NCI-H748 (cell line): ENCODE data around the gene MAPRE3.

Source experiments
- DNase-seq: peaks from one replicate; lab custom pipeline; 2025; ENCODE audit not compliant: unreplicated experiment; lab: John Stamatoyannopoulos, UW

Gene MAPRE3

DNA sequence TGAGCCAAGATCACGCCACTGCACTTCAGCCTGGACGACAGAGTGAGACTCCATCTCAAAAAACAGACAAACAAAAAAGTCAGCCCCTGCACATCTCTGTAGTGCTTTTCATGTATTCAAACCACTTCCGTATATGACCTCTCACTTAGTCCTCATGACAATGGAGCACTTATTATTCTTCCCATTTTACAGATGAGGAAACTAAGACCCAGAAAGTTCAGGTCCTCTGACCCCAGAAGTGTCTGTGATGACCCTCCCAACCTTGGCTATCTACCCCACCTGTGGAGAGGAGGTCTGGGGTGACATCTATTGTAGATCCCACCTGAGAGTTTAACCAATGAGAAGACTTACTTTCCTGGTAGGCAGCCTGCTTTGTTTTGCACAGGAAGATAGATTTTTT is 21.6 kb upstream of the MAPRE3 start:
- no peak for DNase-seq

DNA sequence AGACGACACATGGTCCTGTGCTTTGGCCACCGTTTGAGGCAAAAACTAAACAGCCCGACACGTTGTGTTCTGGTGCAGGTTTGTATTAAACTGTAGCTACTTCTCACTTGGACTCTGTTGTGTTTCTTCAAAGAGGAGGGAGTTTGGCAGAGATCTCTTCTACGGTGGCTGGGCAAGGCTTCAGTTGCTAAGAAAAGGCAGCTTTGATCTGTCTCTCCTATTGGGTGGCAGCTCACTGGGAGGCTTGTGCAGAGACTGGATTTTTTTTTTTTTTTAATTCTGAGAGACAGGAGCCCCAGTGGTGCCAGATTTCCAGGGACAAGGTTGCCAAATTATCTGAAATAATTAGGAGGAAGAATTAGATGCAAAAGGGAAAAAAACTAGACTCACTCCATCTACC is 20.2 kb upstream of the MAPRE3 start:
- DNase-seq: no peak

DNA sequence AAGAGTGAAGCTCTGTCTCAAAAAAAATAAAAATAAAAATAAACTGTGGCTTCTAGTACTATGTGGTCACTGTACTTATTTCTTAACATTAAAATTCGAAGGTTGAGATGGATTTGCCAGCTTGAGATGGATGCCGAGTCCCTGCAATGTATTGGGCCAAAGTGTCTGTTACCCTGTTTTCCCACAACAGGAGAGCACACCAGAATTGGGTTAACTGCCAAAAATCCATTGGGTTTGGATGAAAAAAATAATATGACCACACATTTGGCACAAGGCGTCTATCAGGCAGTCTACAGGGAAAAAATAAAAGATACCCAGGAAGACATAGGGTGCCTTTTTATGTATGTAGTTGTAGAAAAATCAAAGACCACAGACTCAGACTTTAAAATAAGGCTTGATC is 19.2 kb upstream of the MAPRE3 start:
- no peak for DNase-seq

DNA sequence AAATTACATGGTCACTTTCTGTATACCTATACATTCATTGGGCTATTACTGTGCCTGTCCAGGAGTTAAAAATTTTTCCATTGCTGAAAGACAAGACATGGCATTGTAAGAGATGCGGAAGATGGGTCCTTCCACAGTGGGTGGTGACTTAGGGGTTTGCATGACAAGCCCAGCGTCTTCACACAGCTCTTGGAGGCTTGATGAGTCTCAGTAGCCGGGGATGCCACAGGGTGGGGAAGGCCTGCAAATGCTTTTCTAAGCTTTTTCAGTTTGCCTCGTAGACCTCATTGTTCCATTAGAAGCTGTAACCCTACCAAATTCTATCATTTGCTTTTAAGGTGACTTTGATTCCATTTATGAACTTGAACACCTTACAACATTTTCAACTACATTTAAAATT is 18.1 kb upstream of the MAPRE3 start:
- no peak for DNase-seq

- DNase-seq: no peak
These were observed 16.3 kb upstream of the MAPRE3 start for GRCh38 chr2:26954135-26954534.

- DNase-seq: no peak
These were observed 13.4 kb upstream of the MAPRE3 start for GRCh38 chr2:26957041-26957440.

DNA sequence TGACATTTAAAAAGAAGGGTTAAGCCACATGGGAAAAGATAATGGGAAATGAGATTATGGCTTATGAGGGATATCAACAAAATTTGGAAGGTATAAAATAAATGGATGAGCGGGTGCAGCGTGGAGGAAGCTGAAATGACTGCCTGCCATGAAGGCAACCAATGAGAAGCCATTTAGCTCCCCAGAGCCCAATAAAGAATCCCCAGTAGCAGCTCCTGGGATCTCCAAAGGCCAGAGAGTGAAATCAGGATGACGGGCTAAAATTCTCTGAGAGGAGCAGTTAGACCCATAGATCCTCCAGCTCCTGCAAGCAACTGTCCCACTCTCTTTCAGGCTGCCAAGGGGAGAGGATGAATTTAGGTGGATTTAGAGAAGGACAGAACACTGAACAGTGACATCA is 12.9 kb upstream of the MAPRE3 start:
- DNase-seq: no peak

- no peak for DNase-seq
These were observed 11.1 kb upstream of the MAPRE3 start for GRCh38 chr2:26959331-26959730.

DNA sequence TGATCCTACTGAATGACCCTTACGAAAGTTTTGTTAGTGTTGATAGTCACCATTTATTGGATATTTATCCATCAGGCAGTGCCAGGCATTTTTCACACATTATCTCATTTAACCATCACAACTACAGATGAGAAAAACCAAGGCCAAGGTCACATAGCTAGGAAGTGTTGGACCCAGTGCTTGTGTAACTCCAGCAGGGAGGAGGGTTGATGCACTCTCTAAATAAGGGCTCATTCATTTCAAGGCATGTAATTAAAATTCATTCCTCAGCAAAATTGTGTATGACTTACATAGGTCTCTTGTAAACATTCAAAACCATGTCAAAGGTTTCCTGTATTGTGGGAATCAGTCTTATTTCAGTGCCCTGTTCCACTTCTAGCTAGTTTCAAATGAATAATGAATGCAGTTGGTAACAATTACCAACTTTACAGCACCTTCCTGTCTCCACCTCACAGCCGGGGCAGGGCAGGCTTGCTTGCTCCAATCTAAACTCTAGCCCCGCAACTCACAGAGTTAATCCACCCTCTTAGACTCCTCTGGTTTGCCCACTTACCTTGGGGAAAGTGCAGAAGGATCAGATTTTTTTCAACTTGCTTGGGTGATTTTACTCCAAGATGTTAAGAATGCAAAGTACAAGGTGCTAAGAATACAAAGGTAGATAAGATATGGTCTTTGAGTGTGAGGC is 5.8 kb upstream of the MAPRE3 start:
- no peak for DNase-seq

DNA sequence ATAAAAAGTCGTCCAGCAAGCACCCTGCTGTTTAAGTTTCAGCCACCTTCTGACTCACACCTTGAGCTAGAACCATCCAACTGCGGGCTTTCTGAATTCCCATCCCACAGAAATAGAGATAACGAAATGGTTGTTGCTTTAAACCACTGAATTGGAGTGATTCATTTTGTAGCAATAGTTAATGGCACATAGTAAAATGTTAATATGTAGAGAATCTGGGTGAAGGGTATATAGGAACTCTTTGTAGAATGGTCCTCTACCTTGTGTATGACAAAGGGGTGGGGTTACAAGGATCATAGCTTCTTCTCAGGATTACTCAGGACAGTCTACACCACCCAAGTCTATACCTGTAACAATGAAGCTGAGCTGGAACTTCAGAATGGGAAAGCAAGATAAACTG is 2.4 kb upstream of the MAPRE3 start:
- DNase-seq: no peak

DNA sequence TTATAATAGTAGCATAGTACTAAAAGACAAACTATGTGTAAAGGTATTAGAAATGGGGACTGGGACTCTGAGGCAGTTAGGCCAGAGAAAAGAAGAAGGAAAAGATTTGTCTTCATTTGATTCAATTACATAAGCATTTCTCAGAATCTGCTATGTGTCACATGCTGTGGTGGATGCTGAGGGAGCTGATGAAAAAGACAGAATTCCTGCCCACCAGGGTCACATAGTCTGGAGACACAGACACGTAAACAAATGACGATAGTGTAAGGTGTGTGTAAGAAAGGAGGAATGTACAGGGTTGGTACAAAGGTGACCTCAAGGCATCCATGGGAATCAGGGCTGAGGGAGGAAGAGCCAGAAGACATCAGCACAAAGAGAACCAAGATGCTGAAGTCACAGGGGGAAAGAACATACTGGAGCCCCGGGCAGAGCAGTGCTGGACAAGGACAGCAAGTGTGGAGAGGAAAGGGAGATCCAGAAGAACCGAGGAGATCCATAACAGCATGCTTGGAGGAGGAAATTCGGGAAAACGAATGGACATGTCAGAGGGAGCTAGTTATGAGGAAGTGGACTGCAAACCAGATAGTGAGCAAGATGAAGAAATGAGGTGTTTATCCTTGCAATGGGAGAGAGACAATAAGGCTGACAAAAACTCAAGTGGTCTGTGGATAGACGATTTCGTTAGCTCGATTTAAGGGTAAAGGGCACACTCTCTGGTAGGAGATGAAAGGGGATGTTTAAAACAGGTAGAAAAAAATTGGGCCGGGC is 1.2 kb upstream of the MAPRE3 start:
- DNase-seq: no peak

GRCh38 chr2:26970928-26971627 is 641 bp downstream of the MAPRE3 start:
- DNase-seq: peak; percentile 51

- DNase-seq: no peak
These were observed 1.7 kb downstream of the MAPRE3 start for GRCh38 chr2:26971911-26972786.

- DNase-seq: no peak
These were observed 3.9 kb downstream of the MAPRE3 start for GRCh38 chr2:26974352-26974751.

GRCh38 chr2:26975102-26975501 is 4.7 kb downstream of the MAPRE3 start:
- DNase-seq: no peak

GRCh38 chr2:26975656-26976055 is 5.2 kb downstream of the MAPRE3 start:
- no peak for DNase-seq

DNA sequence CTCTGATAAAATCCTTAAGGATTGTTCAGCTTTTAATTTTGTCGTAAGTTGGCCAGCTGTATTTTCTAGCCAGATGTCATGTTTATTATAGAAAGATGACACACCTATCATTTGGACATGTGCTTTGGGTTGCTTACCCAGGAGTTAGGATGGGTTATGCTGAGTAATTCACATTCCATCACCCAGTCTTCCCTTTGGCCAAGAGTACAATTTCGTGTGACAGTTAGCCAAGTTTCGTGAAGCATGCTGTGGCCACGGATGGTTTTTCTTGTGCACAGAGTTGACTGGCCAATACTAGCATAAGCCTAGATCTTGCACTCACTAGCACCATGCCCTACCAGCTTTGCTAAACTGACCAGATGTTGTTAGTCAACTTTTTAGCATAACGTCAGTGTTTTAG is 5.8 kb downstream of the MAPRE3 start:
- no peak for DNase-seq

GRCh38 chr2:26977012-26977411 is 6.6 kb downstream of the MAPRE3 start:
- DNase-seq: no peak

DNA sequence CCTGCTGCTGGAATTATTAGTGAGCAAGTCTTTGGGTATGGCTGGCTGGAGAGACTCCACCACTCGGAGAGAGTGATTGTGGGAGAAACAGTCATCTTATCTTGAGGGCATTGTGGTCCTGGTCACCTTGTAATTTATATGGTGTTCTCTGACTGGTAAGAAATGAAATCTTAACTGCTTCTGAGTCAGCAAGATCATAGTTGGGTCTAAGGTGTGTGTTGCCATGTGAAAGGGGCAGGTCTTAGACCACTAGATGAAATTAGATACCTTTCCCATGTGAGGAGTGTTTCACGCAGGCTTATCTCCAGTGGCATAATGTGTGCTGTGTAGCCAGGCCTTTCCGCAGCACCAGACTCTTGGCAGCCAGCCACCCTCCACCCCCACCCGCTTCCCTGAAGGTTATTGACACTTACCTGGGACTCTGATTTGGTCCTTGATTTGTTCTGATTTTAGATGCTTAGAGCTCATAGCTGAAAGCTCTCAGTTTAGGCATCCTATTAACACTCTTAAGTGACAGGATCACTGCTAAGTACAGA is 7.7 kb downstream of the MAPRE3 start:
- DNase-seq: peak; percentile 65

DNA sequence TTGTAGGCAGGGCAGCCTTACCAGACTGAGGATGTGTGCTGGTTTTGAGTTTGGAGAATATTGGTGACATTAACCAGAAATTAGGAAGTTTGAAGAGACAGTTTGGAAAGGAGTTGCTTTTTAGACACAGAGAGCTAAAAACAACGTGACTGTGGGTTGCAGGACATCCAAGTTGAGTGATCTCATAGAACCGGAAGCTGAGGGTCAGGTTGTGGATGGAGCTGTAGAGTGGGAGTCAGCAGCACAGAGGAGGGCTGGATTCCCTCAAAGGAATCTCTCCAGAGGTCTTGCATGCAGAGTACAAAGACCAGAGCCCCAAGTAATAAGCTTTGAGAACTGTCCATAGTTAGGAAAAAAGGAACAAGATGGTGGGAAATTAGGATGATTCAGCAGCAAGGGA is 9.3 kb downstream of the MAPRE3 start:
- no peak for DNase-seq

GRCh38 chr2:26980971-26981370 is 10.5 kb downstream of the MAPRE3 start:
- DNase-seq: no peak
